ENCODE results near the gene VAV1.
A peak's percentile ranks its signal among the peaks of the same experiment; 100 is the strongest.

Gene VAV1

GRCh38 chr19:6891761-6892385 is 119.4 kb downstream of the VAV1 start:
- no peak for TF ChIP-seq ZNF169 (tag by site-specific recombination; IDR thresholded peaks at IDR 0.05)
- TF ChIP-seq ZNF623 (tag by site-specific recombination; IDR thresholded peaks at IDR 0.05) = peak; percentile 53
- Histone ChIP-seq H3K27ac (ENCODE audit: extremely low read depth, low read depth, low read length) (no peak overlapping the region), H3K4me3 (ENCODE audit: low read depth, low read length) (no peak overlapping the region), H3K4me1 (ENCODE audit: control insufficient read depth, insufficient read depth, low read length) (no peaks in the 10 kb centered on the region), H3K9me3 (ENCODE audit: control insufficient read depth, insufficient read depth, low read depth, low read length) (no peaks in the 10 kb centered on the region; the same call in 1 of the 2 replicates), H3K36me3 (ENCODE audit: control insufficient read depth in 2 of 2, insufficient read depth in 1 of 2, low read length in 2 of 2) (no peaks in the 10 kb centered on the region)
- POLR2A ChIA-PET = no interaction called here
- CTCF ChIA-PET = no interaction called here

GRCh38 chr19:6894313-6894712 is 121.8 kb downstream of the VAV1 start:
- Histone ChIP-seq H3K27ac (ENCODE audit: extremely low read depth, low read depth, low read length) (no peak overlapping the region), H3K4me1 (ENCODE audit: control insufficient read depth, insufficient read depth, low read length) (no peaks in the 10 kb centered on the region), H3K9me3 (ENCODE audit: control insufficient read depth, insufficient read depth, low read depth, low read length) (no peaks in the 10 kb centered on the region), H3K4me3 (ENCODE audit: low read depth, low read length) (no peak overlapping the region), H3K36me3 (ENCODE audit: control insufficient read depth in 2 of 2, insufficient read depth in 1 of 2, low read length in 2 of 2) (no peaks in the 10 kb centered on the region)
- POLR2A ChIA-PET = no interaction called here
- TF ChIP-seq ZBTB6 (tag by site-specific recombination; IDR thresholded peaks at IDR 0.05) (no peak), ZNF623 (tag by site-specific recombination; IDR thresholded peaks at IDR 0.05) (peak; percentile 87), ZNF558 (tag by site-specific recombination; IDR thresholded peaks at IDR 0.05) (no peak), KLF7 (tag by site-specific recombination; IDR thresholded peaks at IDR 0.05; ENCODE audit: borderline replicate concordance) (no peak)
- CTCF ChIA-PET = no interaction called here

GRCh38 chr19:6903446-6903845 is 130.9 kb downstream of the VAV1 start:
- no peaks in the 10 kb centered on the region; the same call in 1 of the 2 replicates for H3K9me3 ChIP-seq (ENCODE audit: control insufficient read depth, insufficient read depth, low read depth, low read length)

More at GRCh38 chr19:6903446-6903845, 130.9 kb downstream of the VAV1 start:
- no peak overlapping the region for H3K4me3 ChIP-seq (ENCODE audit: low read depth, low read length)
- H3K4me1 ChIP-seq (ENCODE audit: control insufficient read depth, insufficient read depth, low read length) = no peaks in the 10 kb centered on the region
- no peak for TF ChIP-seq MZF1 (tag by site-specific recombination; IDR thresholded peaks at IDR 0.05; ENCODE audit: borderline replicate concordance)
- TF ChIP-seq ZNF394 (tag by site-specific recombination; IDR thresholded peaks at IDR 0.05; ENCODE audit: borderline replicate concordance) = no peak
- TF ChIP-seq ZNF629 (tag by site-specific recombination; IDR thresholded peaks at IDR 0.05) = no peak
- TF ChIP-seq ZNF510 (tag by site-specific recombination; IDR thresholded peaks at IDR 0.05; ENCODE audit: insufficient replicate concordance) = no peak
- TF ChIP-seq ZNF274 (IDR thresholded peaks at IDR 0.05; ENCODE audit: low read length) = no peak
- TF ChIP-seq ZNF274 (tag by site-specific recombination; IDR thresholded peaks at IDR 0.05; ENCODE audit: borderline replicate concordance) = no peak
- no peak for TF ChIP-seq ZBTB11 (tag by site-specific recombination; conservative IDR thresholded peaks at IDR 0.05; ENCODE audit: low read depth)
- no peak for TF ChIP-seq REST (tag by site-specific recombination; IDR thresholded peaks at IDR 0.05)
- TF ChIP-seq ZBTB6 (tag by site-specific recombination; IDR thresholded peaks at IDR 0.05) = no peak
- TF ChIP-seq ZSCAN5A (tag by site-specific recombination; IDR thresholded peaks at IDR 0.05) = no peak
- no peak for TF ChIP-seq ZBTB7A (tag by site-specific recombination; IDR thresholded peaks at IDR 0.05; ENCODE audit: low read depth)
- no peak for TF ChIP-seq YY1 (tag by site-specific recombination; IDR thresholded peaks at IDR 0.05)
- POLR2A ChIA-PET = no interaction called here
- H3K36me3 ChIP-seq (ENCODE audit: control insufficient read depth in 2 of 2, insufficient read depth in 1 of 2, low read length in 2 of 2) = no peaks in the 10 kb centered on the region
- H3K27ac ChIP-seq (ENCODE audit: extremely low read depth, low read depth, low read length) = no peak overlapping the region
- CTCF ChIA-PET = interaction anchor here (1.4 kb wide), 1 partner anchor 40 kb away, joined by 3 read pairs; no protein-coding TSS in a partner anchor

Data from HEK293 (cell line).